ENCODE results near the gene EPS8L3.

DNA sequence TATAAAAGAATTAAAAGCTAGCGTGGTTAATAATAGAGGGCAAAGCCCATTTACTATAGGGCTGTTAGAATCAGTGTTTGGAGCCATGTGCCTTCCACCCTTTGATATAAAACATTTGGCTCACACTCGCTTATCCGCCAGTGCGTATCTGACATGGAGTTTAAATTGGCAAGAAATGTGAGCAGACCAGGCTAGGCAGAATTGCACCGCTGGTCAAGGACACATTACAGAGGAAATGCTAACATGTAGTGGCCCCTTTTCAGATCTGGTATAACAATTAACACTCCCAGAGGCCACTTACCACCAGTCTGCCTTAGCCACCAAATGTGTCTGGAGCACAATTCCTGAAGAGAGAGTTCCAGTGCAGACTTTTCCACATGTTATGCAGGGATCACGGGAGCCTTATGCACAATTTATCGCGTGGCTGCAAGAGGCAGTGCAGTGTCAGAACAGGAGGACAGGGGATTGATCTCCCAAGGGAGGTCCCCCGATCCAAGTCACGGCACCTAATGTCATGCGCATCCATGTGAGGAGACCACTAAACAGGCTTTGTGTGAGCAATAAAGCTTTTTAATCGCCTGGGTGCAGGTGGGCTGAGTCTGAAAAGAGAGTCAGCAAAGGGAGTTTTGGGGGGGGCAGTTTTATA is 36.9 kb downstream of the EPS8L3 start:
- TF ChIP-seq, protein P1, sequence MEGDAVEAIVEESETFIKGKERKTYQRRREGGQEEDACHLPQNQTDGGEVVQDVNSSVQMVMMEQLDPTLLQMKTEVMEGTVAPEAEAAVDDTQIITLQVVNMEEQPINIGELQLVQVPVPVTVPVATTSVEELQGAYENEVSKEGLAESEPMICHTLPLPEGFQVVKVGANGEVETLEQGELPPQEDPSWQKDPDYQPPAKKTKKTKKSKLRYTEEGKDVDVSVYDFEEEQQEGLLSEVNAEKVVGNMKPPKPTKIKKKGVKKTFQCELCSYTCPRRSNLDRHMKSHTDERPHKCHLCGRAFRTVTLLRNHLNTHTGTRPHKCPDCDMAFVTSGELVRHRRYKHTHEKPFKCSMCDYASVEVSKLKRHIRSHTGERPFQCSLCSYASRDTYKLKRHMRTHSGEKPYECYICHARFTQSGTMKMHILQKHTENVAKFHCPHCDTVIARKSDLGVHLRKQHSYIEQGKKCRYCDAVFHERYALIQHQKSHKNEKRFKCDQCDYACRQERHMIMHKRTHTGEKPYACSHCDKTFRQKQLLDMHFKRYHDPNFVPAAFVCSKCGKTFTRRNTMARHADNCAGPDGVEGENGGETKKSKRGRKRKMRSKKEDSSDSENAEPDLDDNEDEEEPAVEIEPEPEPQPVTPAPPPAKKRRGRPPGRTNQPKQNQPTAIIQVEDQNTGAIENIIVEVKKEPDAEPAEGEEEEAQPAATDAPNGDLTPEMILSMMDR (IDR thresholded peaks at IDR 0.05) = no peak
- TF ChIP-seq POLR2A (IDR thresholded peaks at IDR 0.05) = no peak
